H1 (cell line): ENCODE data around the gene ZNF483.

Source experiments
- CEBPB ChIP-seq: IDR thresholded peaks from 2 replicates; pipeline ENCODE4 v1.6.1; 2012; ENCODE audit warnings: low read depth, low read length
- HDAC2 ChIP-seq, 2 experiments: fragments of 300-600 bp in 1 of 2; sonication (generic) in 1 of 2; IDR thresholded peaks; 2 replicates each; pipeline ENCODE4 v1.6.1; 2011 to 2012; ENCODE audit warnings: low read depth in 2 of 2, low read length in 2 of 2, mild to moderate bottlenecking in 2 of 2, moderate library complexity in 2 of 2, borderline replicate concordance in 1 of 2, inconsistent platforms in 1 of 2
- HDAC6 ChIP-seq: IDR thresholded peaks from one replicate; pipeline ENCODE4 v1.7.1; 2012; ENCODE audit warnings: low read depth, mild to moderate bottlenecking, inconsistent platforms, low read length, moderate library complexity
- KDM1A ChIP-seq: fragments of 200-600, 300-600 bp; sonication (generic); IDR thresholded peaks from 2 replicates; pipeline ENCODE4 v1.7.1; 2016; ENCODE audit warnings: mild to moderate bottlenecking, low read length, borderline replicate concordance
- KDM5A ChIP-seq: fragments of 200-600 bp; IDR thresholded peaks from 2 replicates; pipeline ENCODE4 v1.7.1; 2012; ENCODE audit warnings: mild to moderate bottlenecking, low read length, inconsistent platforms, mixed read lengths
- MAFK ChIP-seq: IDR thresholded peaks from 2 replicates; pipeline ENCODE4 v1.6.1; 2012; ENCODE audit warnings: low read depth, mild to moderate bottlenecking, improper control_type of control experiment, low read length
- NRF1 ChIP-seq: IDR thresholded peaks from 2 replicates; pipeline ENCODE4 v1.6.1; 2011; ENCODE audit warnings: mild to moderate bottlenecking, low read depth, low read length, improper control_type of control experiment
- POLR2A ChIP-seq, 2 experiments: IDR thresholded peaks; 1 replicate in 1 of 2; 2 replicates in 1 of 2; pipeline ENCODE4 v1.6.1; 2011; ENCODE audit warnings: low read depth in 2 of 2, low read length in 2 of 2, mild to moderate bottlenecking in 2 of 2; ENCODE audit errors: control extremely low read depth in 1 of 2
- RAD21 ChIP-seq, 2 experiments: IDR thresholded peaks in 1 of 2; conservative IDR thresholded peaks in 1 of 2; 2 replicates each; pipeline ENCODE4 v1.6.1; 2011; ENCODE audit warnings: low read depth in 2 of 2, low read length in 2 of 2, improper control_type of control experiment in 1 of 2, inconsistent platforms in 1 of 2, mild to moderate bottlenecking in 1 of 2, moderate library complexity in 1 of 2
- RFX5 ChIP-seq: IDR thresholded peaks from 2 replicates; pipeline ENCODE4 v1.6.1; 2011; ENCODE audit warnings: low read depth, low read length, improper control_type of control experiment, borderline replicate concordance
- RNF2 ChIP-seq: fragments of 200-900, 300-1000 bp; sonication (generic); IDR thresholded peaks from 2 replicates; pipeline ENCODE4 v1.7.1; 2016; ENCODE audit warnings: borderline replicate concordance, low read depth, mild to moderate bottlenecking, antibody characterized with exemption, low read length; ENCODE audit not compliant: poor library complexity, severe bottlenecking; ENCODE audit errors: missing control alignments
- SIN3A ChIP-seq, 2 experiments: IDR thresholded peaks in 1 of 2; conservative IDR thresholded peaks in 1 of 2; 2 replicates each; pipeline ENCODE4 v1.6.1; 2011 to 2012; ENCODE audit warnings: low read length in 2 of 2, improper control_type of control experiment in 1 of 2, low read depth in 1 of 2, mild to moderate bottlenecking in 1 of 2
- SP2 ChIP-seq: IDR thresholded peaks from 2 replicates; pipeline ENCODE4 v1.6.1; 2012; ENCODE audit warnings: mild to moderate bottlenecking, low read length, inconsistent platforms
- TF ChIP-seq, protein P1 (sequence below), 3 experiments: IDR thresholded peaks; 1 replicate in 2 of 3; 2 replicates in 1 of 3; pipeline versions ENCODE4 v1.5.1 to v1.6.1; 2011; ENCODE audit warnings: low read length in 3 of 3, mild to moderate bottlenecking in 3 of 3, inconsistent platforms in 2 of 3, low read depth in 1 of 3, moderate library complexity in 1 of 3; ENCODE audit not compliant: insufficient read depth in 1 of 3; ENCODE audit errors: control extremely low read depth in 1 of 3

DNA sequence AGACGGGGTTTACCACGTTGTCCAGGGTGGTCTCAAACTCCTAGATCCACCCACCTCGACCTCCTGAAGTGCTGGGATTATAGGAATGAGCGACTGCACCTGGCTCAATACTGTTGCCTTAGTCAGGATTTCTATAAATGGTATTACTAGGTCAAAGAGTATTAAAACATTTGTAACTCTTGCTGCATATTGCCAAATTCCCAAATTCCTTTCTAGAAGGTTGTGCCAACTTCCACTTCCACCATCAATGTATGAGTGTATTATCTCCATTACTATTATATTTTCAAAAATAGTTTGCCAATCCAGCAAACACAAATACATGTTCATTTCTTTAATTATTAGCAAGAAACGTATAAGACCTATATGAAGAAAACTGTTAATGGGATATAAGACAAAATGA lies 63.9 kb downstream of the ZNF483 start:
- TF ChIP-seq, protein P1, sequence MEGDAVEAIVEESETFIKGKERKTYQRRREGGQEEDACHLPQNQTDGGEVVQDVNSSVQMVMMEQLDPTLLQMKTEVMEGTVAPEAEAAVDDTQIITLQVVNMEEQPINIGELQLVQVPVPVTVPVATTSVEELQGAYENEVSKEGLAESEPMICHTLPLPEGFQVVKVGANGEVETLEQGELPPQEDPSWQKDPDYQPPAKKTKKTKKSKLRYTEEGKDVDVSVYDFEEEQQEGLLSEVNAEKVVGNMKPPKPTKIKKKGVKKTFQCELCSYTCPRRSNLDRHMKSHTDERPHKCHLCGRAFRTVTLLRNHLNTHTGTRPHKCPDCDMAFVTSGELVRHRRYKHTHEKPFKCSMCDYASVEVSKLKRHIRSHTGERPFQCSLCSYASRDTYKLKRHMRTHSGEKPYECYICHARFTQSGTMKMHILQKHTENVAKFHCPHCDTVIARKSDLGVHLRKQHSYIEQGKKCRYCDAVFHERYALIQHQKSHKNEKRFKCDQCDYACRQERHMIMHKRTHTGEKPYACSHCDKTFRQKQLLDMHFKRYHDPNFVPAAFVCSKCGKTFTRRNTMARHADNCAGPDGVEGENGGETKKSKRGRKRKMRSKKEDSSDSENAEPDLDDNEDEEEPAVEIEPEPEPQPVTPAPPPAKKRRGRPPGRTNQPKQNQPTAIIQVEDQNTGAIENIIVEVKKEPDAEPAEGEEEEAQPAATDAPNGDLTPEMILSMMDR (IDR thresholded peaks at IDR 0.05; ENCODE audit: control extremely low read depth in 1 of 3, insufficient read depth in 1 of 3, low read depth in 1 of 3, low read length in 3 of 3), result no peak
- TF ChIP-seq HDAC6, result no peak
- TF ChIP-seq RFX5, result no peak
- TF ChIP-seq POLR2A (IDR thresholded peaks at IDR 0.05; ENCODE audit: control extremely low read depth in 1 of 2, low read depth in 2 of 2, low read length in 2 of 2), result no peak
- no peak for TF ChIP-seq MAFK
- no peak for TF ChIP-seq KDM5A
- TF ChIP-seq RAD21 (IDR thresholded peaks at IDR 0.05 in 1 of 2, conservative IDR thresholded peaks at IDR 0.05 in 1 of 2; ENCODE audit: low read depth in 2 of 2, low read length in 2 of 2), result no peak
- no peak for TF ChIP-seq RNF2
- TF ChIP-seq CEBPB, result no peak
- TF ChIP-seq SIN3A (conservative IDR thresholded peaks at IDR 0.05 in 1 of 2, IDR thresholded peaks at IDR 0.05 in 1 of 2; ENCODE audit: low read depth in 1 of 2, low read length in 2 of 2), result no peak
- no peak for TF ChIP-seq HDAC2 (IDR thresholded peaks at IDR 0.05; ENCODE audit: borderline replicate concordance in 1 of 2, low read depth in 2 of 2, low read length in 2 of 2)
- no peak for TF ChIP-seq KDM1A
- TF ChIP-seq SP2, result no peak
- TF ChIP-seq NRF1, result no peak
